WTC11 (cell line): ENCODE measurements around the gene PRKCG.

Experiments used
- AR ChIP-seq: fragments of 250-450 bp; sonication (Bioruptor Pico); IDR thresholded peaks from 2 replicates; pipeline ENCODE4 v1.9.0; 2021; ENCODE audit warnings: mild to moderate bottlenecking
- CBFB ChIP-seq: sonication (generic); formaldehyde crosslinking; IDR thresholded peaks from 2 replicates; pipeline ENCODE4 v1.8.1; 2022; ENCODE audit warnings: mild to moderate bottlenecking, low read depth, missing genetic modification reagents
- CREM ChIP-seq: sonication (generic); formaldehyde crosslinking; IDR thresholded peaks from 2 replicates; pipeline ENCODE4 v1.8.1; 2022; ENCODE audit warnings: mild to moderate bottlenecking, missing genetic modification reagents, moderate library complexity
- GABPB1 ChIP-seq: sonication (generic); formaldehyde crosslinking; IDR thresholded peaks from 2 replicates; pipeline ENCODE4 v1.8.1; 2023; ENCODE audit warnings: mild to moderate bottlenecking, missing genetic modification reagents
- KAT7 ChIP-seq: sonication (generic); formaldehyde crosslinking; IDR thresholded peaks from 2 replicates; pipeline ENCODE4 v1.8.1; 2023; ENCODE audit warnings: missing genetic modification reagents, mild to moderate bottlenecking, borderline replicate concordance
- MAX ChIP-seq: sonication (generic); formaldehyde crosslinking; IDR thresholded peaks from 2 replicates; pipeline ENCODE4 v1.8.0; 2022; ENCODE audit warnings: mild to moderate bottlenecking, missing genetic modification reagents
- NR1H2 ChIP-seq: sonication (generic); formaldehyde crosslinking; IDR thresholded peaks from 2 replicates; pipeline ENCODE4 v1.9.0; 2021; ENCODE audit warnings: mild to moderate bottlenecking, moderate library complexity, missing genetic modification reagents
- PRDM15 ChIP-seq: sonication (generic); formaldehyde crosslinking; IDR thresholded peaks from 2 replicates; pipeline ENCODE4 v1.8.0; 2022; ENCODE audit warnings: missing genetic modification reagents
- SMAD4 ChIP-seq: sonication (generic); formaldehyde crosslinking; IDR thresholded peaks from 2 replicates; pipeline ENCODE4 v1.8.0; 2022; ENCODE audit warnings: mild to moderate bottlenecking, missing genetic modification reagents
- ZNF263 ChIP-seq: sonication (generic); formaldehyde crosslinking; IDR thresholded peaks from 2 replicates; pipeline ENCODE4 v1.8.1; 2022; ENCODE audit warnings: low read depth, mild to moderate bottlenecking, moderate library complexity, missing genetic modification reagents
- TF ChIP-seq, protein P1 (sequence below): fragments of 200-600 bp; IDR thresholded peaks from 2 replicates; pipeline ENCODE4 v1.8.0; 2022; ENCODE audit warnings: antibody characterized with exemption
- TF ChIP-seq, protein P2 (sequence below): sonication (generic); formaldehyde crosslinking; IDR thresholded peaks from 2 replicates; pipeline ENCODE4 v1.8.0; 2022; ENCODE audit warnings: mild to moderate bottlenecking, missing genetic modification reagents

GRCh38 chr19:53945441-53945840, 63.4 kb downstream of the PRKCG start:
- TF ChIP-seq, protein P1, sequence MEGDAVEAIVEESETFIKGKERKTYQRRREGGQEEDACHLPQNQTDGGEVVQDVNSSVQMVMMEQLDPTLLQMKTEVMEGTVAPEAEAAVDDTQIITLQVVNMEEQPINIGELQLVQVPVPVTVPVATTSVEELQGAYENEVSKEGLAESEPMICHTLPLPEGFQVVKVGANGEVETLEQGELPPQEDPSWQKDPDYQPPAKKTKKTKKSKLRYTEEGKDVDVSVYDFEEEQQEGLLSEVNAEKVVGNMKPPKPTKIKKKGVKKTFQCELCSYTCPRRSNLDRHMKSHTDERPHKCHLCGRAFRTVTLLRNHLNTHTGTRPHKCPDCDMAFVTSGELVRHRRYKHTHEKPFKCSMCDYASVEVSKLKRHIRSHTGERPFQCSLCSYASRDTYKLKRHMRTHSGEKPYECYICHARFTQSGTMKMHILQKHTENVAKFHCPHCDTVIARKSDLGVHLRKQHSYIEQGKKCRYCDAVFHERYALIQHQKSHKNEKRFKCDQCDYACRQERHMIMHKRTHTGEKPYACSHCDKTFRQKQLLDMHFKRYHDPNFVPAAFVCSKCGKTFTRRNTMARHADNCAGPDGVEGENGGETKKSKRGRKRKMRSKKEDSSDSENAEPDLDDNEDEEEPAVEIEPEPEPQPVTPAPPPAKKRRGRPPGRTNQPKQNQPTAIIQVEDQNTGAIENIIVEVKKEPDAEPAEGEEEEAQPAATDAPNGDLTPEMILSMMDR, result no peak
- TF ChIP-seq AR (CRISPR knock-in tag) (no peak), MAX (CRISPR knock-in tag) (no peak; the same call in 1 of the 2 replicates), NR1H2 (CRISPR knock-in tag) (no peak), GABPB1 (CRISPR knock-in tag) (no peak), PRDM15 (no peak), ZNF263 (CRISPR knock-in tag) (no peak), KAT7 (CRISPR knock-in tag) (no peak), SMAD4 (CRISPR knock-in tag) (no peak), CBFB (CRISPR knock-in tag) (no peak), CREM (CRISPR knock-in tag) (no peak)
- TF ChIP-seq, protein P2, sequence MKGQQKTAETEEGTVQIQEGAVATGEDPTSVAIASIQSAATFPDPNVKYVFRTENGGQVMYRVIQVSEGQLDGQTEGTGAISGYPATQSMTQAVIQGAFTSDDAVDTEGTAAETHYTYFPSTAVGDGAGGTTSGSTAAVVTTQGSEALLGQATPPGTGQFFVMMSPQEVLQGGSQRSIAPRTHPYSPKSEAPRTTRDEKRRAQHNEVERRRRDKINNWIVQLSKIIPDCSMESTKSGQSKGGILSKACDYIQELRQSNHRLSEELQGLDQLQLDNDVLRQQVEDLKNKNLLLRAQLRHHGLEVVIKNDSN (CRISPR knock-in tag), result no peak
